ENCODE data around the gene CACNA1C. TPM values are rescaled to one million over a fixed set of nuclear protein-coding genes. Genes with fewer than 3 reads are reported as not detected.

CACNA1C gene
- total RNA-seq, 2 donors from 2014 or later = 70.0 to 127 TPM

DNA sequence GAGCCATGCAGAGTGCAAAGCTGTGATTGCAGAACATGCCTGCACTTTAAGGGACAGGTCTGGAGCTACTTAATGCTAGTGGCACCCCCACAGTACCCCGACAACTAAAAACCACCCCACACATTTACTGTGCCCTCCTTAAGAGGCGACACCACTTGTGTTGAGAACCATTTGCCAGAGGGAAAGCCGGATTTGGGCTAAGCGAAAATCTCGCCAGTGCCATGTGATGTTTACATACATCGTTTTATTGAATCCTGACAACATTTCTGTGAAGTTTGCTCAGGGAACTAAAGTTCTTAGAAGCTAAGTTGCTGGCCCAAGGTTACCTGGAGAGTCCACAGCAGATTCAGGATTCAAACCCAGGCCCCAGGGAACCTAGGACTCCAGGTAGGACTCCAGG, 623.0 kb downstream of the CACNA1C start:
- H3K27ac ChIP-seq = no peak overlapping the region
- ATAC-seq (ENCODE audit: insufficient number of reproducible peaks, low FRiP score, low read depth) (no peak), DNase-seq (ENCODE audit: low spot score) (no peak)
- H3K4me3 ChIP-seq = no peak overlapping the region
- TF ChIP-seq, protein P1, sequence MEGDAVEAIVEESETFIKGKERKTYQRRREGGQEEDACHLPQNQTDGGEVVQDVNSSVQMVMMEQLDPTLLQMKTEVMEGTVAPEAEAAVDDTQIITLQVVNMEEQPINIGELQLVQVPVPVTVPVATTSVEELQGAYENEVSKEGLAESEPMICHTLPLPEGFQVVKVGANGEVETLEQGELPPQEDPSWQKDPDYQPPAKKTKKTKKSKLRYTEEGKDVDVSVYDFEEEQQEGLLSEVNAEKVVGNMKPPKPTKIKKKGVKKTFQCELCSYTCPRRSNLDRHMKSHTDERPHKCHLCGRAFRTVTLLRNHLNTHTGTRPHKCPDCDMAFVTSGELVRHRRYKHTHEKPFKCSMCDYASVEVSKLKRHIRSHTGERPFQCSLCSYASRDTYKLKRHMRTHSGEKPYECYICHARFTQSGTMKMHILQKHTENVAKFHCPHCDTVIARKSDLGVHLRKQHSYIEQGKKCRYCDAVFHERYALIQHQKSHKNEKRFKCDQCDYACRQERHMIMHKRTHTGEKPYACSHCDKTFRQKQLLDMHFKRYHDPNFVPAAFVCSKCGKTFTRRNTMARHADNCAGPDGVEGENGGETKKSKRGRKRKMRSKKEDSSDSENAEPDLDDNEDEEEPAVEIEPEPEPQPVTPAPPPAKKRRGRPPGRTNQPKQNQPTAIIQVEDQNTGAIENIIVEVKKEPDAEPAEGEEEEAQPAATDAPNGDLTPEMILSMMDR (IDR thresholded peaks at IDR 0.05) = no peak
- H3K4me1 ChIP-seq (ENCODE audit: control insufficient read depth in 1 of 2, low read depth in 2 of 2) = no peaks in the 10 kb centered on the region
- H3K27me3 ChIP-seq (replicated peaks; ENCODE audit: insufficient read depth) = no peaks in the 10 kb centered on the region
- H3K9me3 ChIP-seq = no peaks in the 10 kb centered on the region
- H3K36me3 ChIP-seq = peaks cover 31% of the 10 kb centered on the region

DNA sequence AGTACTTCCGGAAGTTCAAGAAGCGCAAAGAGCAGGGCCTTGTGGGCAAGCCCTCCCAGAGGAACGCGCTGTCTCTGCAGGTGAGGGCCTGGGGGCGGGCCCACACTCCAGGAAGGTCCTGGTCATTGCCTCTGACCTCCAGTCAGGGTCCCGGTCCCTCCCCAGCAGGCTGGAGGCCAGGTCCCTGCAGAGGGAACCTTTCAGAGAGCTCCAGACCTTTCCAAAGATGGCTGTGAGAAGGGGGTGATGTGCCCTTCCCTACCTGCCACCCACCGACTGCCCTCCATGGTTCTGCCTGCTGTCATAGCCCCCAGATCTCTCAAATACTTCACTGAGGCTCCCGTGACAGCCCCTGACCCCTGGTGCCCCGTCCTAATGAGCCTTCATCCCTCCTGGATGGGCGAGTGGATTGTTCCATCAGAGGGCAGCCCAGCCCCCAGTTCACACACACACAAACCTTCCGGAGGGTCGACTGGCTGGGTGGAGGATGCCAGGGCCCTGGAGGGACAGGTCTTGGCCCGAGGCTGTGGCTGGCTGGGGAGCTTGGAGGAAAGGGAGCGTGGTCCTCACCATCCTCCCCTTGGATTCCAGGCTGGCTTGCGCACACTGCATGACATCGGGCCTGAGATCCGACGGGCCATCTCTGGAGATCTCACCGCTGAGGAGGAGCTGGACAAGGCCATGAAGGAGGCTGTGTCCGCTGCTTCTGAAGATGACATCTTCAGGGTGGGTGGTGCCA, 624.5 kb downstream of the CACNA1C start:
- Histone ChIP-seq H3K27me3 (replicated peaks; ENCODE audit: insufficient read depth) (no peaks in the 10 kb centered on the region), H3K4me3 (no peak overlapping the region), H3K36me3 (peaks cover 42% of the 10 kb centered on the region), H3K9me3 (no peaks in the 10 kb centered on the region), H3K27ac (no peak overlapping the region), H3K4me1 (ENCODE audit: control insufficient read depth in 1 of 2, low read depth in 2 of 2) (no peaks in the 10 kb centered on the region)
- TF ChIP-seq, protein P1 (IDR thresholded peaks at IDR 0.05) = no peak
- no peak for DNase-seq (ENCODE audit: low spot score)
- no peak for ATAC-seq (ENCODE audit: insufficient number of reproducible peaks, low FRiP score, low read depth)

DNA sequence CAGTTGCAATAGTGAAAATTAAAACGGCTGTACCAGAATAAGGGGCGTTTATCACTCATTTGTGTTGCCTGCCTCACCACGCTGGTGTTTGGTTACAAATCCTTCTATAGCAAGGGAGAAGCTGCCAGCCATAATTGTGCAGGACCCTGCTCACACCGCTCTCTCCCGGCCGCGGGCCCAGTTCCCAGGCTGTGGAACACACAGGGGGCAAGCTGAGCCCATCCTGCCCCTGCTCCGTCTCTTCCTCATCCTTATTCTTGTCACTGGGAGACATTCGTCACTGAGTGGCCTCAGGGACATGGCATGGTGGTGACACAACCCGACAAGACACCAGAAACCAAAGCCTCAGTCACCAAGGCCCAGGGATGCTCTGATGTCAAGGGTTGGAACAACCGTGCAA, 625.6 kb downstream of the CACNA1C start:
- TF ChIP-seq, protein P1 (IDR thresholded peaks at IDR 0.05) = no peak
- Histone ChIP-seq H3K36me3 (peaks cover 45% of the 10 kb centered on the region), H3K4me3 (no peak overlapping the region), H3K27ac (no peak overlapping the region), H3K27me3 (replicated peaks; ENCODE audit: insufficient read depth) (no peaks in the 10 kb centered on the region), H3K9me3 (no peaks in the 10 kb centered on the region), H3K4me1 (ENCODE audit: control insufficient read depth in 1 of 2, low read depth in 2 of 2) (no peaks in the 10 kb centered on the region)
- ATAC-seq (ENCODE audit: insufficient number of reproducible peaks, low FRiP score, low read depth) (no peak), DNase-seq (ENCODE audit: low spot score) (no peak)

DNA sequence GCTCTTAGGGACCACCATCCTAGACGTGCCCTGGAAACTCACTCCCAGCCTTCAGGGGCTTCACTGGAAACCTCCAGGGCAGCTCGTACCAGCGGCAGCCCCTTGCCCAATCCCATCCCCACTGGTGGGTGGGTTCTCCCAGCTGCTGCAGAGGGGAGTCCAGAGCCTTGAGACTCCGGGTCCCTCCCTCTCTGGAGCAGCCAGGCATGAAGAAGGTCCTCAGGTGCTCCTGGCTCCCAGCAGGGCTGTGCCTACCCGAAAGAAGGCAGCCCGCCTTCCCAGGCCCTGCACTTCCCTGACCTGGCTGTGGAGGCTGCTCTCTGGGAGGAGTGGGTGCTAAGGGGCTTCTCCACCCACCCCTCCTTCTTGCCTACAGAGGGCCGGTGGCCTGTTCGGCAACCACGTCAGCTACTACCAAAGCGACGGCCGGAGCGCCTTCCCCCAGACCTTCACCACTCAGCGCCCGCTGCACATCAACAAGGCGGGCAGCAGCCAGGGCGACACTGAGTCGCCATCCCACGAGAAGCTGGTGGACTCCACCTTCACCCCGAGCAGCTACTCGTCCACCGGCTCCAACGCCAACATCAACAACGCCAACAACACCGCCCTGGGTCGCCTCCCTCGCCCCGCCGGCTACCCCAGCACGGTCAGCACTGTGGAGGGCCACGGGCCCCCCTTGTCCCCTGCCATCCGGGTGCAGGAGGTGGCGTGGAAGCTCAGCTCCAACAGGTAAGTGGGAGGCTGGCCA, 626.5 kb downstream of the CACNA1C start:
- H3K4me3 ChIP-seq = no peak overlapping the region
- H3K36me3 ChIP-seq = peaks cover 50% of the 10 kb centered on the region
- H3K27ac ChIP-seq = no peak overlapping the region
- TF ChIP-seq, protein P1 (IDR thresholded peaks at IDR 0.05) = no peak
- ATAC-seq (ENCODE audit: insufficient number of reproducible peaks, low FRiP score, low read depth) (no peak), DNase-seq (ENCODE audit: low spot score) (no peak)
- H3K4me1 ChIP-seq (ENCODE audit: control insufficient read depth in 1 of 2, low read depth in 2 of 2) = no peaks in the 10 kb centered on the region
- H3K9me3 ChIP-seq = no peaks in the 10 kb centered on the region
- no peaks in the 10 kb centered on the region for H3K27me3 ChIP-seq (replicated peaks; ENCODE audit: insufficient read depth)

DNA sequence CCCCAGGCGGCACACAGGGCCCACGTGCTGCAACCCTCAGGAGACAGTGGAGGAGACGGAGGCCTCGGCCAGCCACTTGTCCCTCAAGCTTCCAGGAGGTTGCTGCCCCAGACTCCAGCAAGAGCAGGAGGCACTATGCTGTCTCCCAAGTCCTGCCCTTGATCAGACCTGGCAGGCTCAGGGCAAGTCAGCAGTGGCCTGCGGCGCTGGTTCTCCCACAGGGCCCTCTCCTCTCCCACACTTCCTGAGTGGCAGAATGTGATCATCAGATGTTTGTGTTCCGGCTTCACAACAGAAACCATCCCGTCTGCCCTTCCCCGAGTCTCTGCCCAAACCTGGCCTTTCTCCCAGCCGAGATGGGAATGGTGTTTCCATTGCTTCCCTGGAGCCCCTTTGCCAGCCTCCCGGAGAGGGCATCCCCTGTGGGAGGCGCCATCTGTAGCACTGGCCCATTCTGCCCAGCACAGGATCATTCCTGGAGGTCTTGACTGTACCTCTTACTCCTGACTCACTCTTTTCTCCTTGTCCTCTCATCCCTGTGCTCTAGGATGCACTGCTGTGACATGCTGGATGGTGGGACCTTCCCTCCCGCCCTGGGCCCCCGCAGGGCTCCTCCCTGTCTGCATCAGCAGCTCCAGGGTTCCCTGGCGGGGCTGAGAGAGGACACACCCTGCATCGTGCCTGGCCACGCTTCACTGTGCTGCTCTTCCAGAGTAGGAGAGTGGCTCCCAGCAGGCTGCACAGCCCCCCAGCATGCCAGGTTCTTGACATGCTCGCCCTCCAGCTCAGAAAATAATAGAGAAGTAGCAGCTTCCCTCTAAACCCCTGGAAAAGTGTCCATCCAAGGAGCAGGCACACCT, 627.3 kb downstream of the CACNA1C start:
- no peaks in the 10 kb centered on the region for H3K9me3 ChIP-seq
- DNase-seq (ENCODE audit: low spot score) = no peak
- H3K27me3 ChIP-seq (replicated peaks; ENCODE audit: insufficient read depth) = no peaks in the 10 kb centered on the region
- no peak overlapping the region for H3K4me3 ChIP-seq
- no peak for ATAC-seq (ENCODE audit: insufficient number of reproducible peaks, low FRiP score, low read depth)
- no peaks in the 10 kb centered on the region for H3K4me1 ChIP-seq (ENCODE audit: control insufficient read depth in 1 of 2, low read depth in 2 of 2)
- TF ChIP-seq, protein P1 (IDR thresholded peaks at IDR 0.05) = no peak
- no peak overlapping the region for H3K27ac ChIP-seq
- H3K36me3 ChIP-seq = peaks cover 50% of the 10 kb centered on the region

Data from thoracic aorta (tissue), 2 donors.